GM19025 (cell line): ENCODE data around the gene SLC35D1.
"Not testable (repeated sequence)": the region's sequence is repeated elsewhere in the genome, so short reads cannot be mapped to it uniquely, and the experiment has no call there.

ENCODE experiments used
- ATAC-seq: cut with Tn5 transposase; IDR thresholded peaks from one replicate; pipeline ENCODE4 v1.9.1; 2021; ENCODE audit warnings: mild to moderate bottlenecking, low read depth, moderate library complexity; ENCODE audit not compliant: unreplicated experiment

SLC35D1 gene

GRCh38 chr1:66996018-66996682 lies 57.8 kb downstream of the SLC35D1 start:
- peak; percentile 57 for ATAC-seq

GRCh38 chr1:66993076-66993475 lies 60.9 kb downstream of the SLC35D1 start:
- no peak for ATAC-seq

GRCh38 chr1:66985835-66986234 lies 68.1 kb downstream of the SLC35D1 start:
- ATAC-seq, result no peak

- peak; percentile 66 for ATAC-seq
Measured at GRCh38 chr1:66984491-66984890, 69.5 kb downstream of the SLC35D1 start.

- ATAC-seq, result peak; percentile 67
Measured at GRCh38 chr1:66982561-66983260, 71.2 kb downstream of the SLC35D1 start.

GRCh38 chr1:66981679-66982078 lies 72.3 kb downstream of the SLC35D1 start:
- ATAC-seq, result no peak

GRCh38 chr1:66980745-66981367 lies 73.1 kb downstream of the SLC35D1 start:
- ATAC-seq, result no peak

- not testable (repeated sequence) for ATAC-seq
Measured at GRCh38 chr1:66979621-66980020, 74.3 kb downstream of the SLC35D1 start.

- no peak for ATAC-seq
Measured at GRCh38 chr1:66978201-66978600, 75.7 kb downstream of the SLC35D1 start.

GRCh38 chr1:66968574-66968973 lies 85.4 kb downstream of the SLC35D1 start:
- ATAC-seq, result no peak

- not testable (repeated sequence) for ATAC-seq
Measured at GRCh38 chr1:66966188-66966873, 87.6 kb downstream of the SLC35D1 start.

GRCh38 chr1:66957938-66958337 lies 96.0 kb downstream of the SLC35D1 start:
- ATAC-seq, result no peak

GRCh38 chr1:66954208-66954607 lies 99.7 kb downstream of the SLC35D1 start:
- ATAC-seq, result peak; percentile 69

GRCh38 chr1:66951513-66951912 lies 102.4 kb downstream of the SLC35D1 start:
- no peak for ATAC-seq
